Neural progenitor cell (in vitro differentiated cells): Measurements from ENCODE around the gene IQSEC1.

Experiments
- EZH2 ChIP-seq: fragments of 200-600 bp; sonication (generic); IDR thresholded peaks from 2 replicates; pipeline ENCODE4 v1.6.1; 2017; ENCODE audit warnings: antibody characterized with exemption, mild to moderate bottlenecking, moderate library complexity
- EZH2phosphoT487 ChIP-seq: fragments of 200-600 bp; sonication (generic); IDR thresholded peaks from 2 replicates; pipeline ENCODE4 v1.6.1; 2017; ENCODE audit warnings: antibody characterized with exemption
- TF ChIP-seq, protein P1 (sequence below): fragments of 200-600 bp; sonication (generic); IDR thresholded peaks from 2 replicates; pipeline ENCODE4 v1.5.1; 2017; ENCODE audit warnings: antibody characterized with exemption, mild to moderate bottlenecking

DNA sequence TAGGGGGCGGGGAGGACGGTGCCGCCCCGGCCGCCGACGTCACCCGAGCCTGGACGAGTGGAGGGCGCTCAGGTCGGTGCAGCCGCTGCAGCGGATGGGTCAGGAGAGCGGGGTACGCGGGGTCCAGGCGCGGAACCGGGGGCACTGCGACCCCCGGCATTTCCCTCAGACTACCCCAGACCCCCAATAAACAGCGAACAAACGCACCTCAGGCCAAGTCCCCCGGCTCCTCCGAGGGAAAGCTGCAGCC, 78.9 kb downstream of the IQSEC1 start:
- TF ChIP-seq, protein P1, sequence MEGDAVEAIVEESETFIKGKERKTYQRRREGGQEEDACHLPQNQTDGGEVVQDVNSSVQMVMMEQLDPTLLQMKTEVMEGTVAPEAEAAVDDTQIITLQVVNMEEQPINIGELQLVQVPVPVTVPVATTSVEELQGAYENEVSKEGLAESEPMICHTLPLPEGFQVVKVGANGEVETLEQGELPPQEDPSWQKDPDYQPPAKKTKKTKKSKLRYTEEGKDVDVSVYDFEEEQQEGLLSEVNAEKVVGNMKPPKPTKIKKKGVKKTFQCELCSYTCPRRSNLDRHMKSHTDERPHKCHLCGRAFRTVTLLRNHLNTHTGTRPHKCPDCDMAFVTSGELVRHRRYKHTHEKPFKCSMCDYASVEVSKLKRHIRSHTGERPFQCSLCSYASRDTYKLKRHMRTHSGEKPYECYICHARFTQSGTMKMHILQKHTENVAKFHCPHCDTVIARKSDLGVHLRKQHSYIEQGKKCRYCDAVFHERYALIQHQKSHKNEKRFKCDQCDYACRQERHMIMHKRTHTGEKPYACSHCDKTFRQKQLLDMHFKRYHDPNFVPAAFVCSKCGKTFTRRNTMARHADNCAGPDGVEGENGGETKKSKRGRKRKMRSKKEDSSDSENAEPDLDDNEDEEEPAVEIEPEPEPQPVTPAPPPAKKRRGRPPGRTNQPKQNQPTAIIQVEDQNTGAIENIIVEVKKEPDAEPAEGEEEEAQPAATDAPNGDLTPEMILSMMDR, result no peak
- TF ChIP-seq EZH2, result no peak
- TF ChIP-seq EZH2phosphoT487, result no peak
